HS-27A (cell line): ENCODE data around the gene TCF21.

Source experiments
- DNase-seq: peaks from one replicate; pipeline ENCODE4 v3.0.0-alpha.2; 2012; ENCODE audit warnings: low read depth, missing footprints

The TCF21 gene

GRCh38 chr6:133889557-133890403, 867 bp downstream of the TCF21 start:
- DNase-seq = no peak

GRCh38 chr6:133890711-133891148, 1.8 kb downstream of the TCF21 start:
- DNase-seq = no peak

DNA sequence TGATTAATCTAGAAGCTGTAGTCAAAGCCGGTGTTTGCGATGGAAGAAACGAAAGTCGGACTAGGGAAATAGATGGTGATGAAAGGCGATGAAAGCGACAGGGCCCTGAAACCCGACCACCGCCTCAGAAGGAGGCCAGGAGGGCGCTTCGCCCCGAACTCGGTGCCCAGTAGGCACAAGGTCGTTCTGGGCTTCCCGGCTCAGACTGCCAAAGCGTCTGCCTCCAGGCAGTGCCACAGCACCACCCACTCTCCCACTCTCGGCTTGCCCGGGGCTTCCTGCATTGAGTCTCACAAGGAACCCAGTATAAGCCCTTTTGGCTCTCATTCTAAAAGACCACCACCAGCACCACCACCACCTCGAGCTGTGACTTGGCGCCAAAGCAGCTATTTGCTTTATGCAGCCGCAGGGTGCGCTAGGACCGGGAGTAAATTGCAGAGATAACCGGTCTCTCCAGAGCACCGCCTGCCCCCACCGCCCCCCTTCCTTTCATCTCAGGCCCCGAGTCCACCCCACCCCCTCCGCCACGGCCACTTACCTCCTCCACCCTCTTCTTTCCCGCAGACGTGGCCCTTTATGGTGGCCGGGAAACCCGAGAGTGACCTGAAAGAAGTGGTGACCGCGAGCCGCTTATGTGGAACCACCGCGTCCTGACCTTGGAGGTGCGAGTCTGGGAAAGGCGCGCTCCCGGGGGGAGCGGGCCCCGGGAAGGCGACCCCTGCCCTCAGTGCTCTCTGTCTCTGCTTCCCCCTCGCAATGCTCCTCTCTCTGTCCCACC, 2.4 kb downstream of the TCF21 start:
- DNase-seq = peak; percentile 48

GRCh38 chr6:133891927-133892812, 3.3 kb downstream of the TCF21 start:
- no peak for DNase-seq

GRCh38 chr6:133892813-133893691, 4.1 kb downstream of the TCF21 start:
- DNase-seq = no peak

DNA sequence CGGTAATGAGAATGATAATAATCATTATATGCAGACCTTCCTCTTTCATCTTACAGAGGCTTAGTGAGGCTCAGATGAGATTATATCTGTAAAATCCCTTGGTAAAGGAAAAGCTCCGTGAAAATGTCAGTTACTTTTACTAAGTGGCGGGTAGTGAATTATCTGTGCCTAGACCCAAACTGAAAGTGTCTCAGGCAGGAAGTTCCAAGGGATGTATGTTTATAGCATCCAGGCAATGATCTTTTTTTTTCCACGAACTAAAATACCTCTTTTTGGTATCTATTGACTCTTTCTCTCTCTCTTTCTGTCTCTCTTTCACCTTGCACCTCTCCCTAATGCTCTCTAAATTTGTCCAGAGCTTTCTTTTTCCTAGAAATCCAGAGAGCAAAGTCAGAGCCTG, 5.0 kb downstream of the TCF21 start:
- DNase-seq = no peak

GRCh38 chr6:133894369-133894768, 5.5 kb downstream of the TCF21 start:
- no peak for DNase-seq

DNA sequence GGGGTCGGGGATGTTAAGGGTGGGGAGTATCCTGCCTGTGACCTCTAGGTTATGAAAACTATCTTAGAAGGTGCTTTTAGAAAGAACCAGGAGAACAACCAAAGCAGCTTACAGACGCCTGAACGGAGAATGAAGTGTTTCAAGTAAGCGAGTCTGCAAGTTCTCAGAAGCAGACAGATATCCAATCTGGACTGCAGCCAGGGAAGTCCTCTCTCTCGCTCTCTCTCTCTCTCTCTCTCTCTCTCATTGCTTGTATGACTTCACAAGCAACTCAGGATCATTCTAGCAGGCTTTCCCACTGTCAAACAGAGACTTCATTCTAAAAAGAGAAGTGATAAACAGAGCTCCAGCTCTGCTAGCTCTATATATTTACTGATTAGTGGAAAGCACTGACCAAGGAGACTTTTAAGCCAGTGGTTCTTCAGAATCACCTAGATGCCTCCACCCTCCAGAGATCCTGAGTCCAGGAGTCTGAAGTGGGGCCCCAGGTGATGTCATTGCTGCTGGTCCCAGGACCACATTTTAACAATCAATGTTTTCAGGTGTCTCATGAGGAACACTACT, 6.0 kb downstream of the TCF21 start:
- DNase-seq = no peak

- DNase-seq = no peak
These were observed 6.8 kb downstream of the TCF21 start for GRCh38 chr6:133895573-133896343.

DNA sequence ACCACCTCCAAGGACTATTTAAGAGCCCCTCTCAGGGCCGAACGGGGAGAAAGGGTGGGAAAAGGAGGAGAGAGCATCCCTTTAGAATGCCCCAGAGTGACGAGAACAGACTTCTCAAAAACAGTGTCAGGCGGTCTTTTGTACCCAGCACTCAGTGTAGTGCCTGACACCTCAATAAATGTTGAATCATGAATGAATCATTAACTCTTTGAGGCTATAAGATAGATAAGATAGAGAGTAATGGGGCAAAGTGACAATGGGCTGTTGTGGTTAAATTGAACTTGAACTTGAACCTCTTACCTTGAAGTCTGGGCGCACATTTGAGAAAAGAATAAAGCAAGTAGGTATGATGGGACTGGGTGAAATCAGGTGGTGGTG, 7.4 kb downstream of the TCF21 start:
- DNase-seq = no peak

DNA sequence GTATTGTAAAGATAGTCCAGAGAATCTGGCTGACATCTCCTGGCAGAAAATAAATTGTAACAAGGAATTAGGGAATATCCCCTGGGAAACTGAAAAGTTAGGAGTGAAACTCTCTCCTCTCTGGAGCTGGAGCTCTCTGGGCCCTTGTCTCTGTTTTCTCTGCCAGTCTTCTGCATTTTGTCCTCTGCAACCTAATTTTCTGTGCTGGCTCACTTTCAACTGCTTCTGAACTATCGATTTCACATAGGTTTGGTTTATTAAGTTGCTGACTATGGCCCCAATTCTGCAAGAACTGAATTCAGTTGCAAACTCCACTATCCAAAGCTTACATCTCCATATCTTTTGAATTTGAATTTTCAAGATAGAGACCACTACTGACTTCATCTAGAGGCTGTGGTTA, 9.3 kb downstream of the TCF21 start:
- no peak for DNase-seq

DNA sequence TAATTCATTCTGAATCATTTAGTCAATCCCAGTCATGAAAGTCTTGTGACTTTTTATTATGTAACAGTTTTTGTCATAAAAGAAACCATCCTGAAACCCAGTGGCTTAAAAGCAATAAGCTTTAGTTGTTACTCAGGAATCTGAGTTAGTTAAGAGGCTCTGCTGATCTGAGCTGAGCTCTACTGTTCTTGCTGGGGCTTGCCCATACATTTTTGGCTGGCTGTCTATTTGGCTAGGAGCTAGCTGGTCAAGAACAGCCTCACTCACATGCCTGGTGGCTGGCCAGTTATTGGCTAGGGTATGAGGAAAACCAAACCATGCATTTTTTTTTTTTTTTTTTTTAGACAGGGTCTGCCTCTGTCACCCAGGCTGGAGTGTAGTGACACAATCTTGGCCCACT, 10.6 kb downstream of the TCF21 start:
- no peak for DNase-seq

GRCh38 chr6:133903855-133904254, 14.9 kb downstream of the TCF21 start:
- no peak for DNase-seq

- no peak for DNase-seq
These were observed 17.1 kb downstream of the TCF21 start for GRCh38 chr6:133906050-133906449.

DNA sequence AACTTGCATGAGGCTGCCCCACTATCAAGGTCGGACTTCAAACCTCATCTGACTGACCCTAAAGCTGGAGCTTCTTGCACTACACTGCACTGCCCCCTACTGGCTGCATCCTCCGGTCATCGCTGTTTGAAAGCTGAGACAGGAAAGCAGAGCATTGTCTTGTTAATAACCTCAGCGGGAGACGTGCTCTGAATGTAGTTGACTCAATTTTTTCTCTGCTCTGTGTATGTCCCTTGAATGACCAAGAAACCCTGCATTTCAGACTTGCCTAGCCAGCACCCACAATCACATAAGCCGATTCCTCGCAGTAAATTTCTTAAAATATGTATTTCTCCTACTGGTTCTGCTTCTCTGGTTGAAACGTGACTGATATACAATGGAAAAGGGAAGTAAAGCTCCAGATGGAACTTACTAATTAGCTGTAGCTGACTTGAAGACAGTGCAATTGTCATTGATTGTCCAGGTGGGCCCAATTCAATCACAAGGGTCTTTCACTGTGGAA, 27.8 kb downstream of the TCF21 start:
- peak; percentile 89 for DNase-seq

DNA sequence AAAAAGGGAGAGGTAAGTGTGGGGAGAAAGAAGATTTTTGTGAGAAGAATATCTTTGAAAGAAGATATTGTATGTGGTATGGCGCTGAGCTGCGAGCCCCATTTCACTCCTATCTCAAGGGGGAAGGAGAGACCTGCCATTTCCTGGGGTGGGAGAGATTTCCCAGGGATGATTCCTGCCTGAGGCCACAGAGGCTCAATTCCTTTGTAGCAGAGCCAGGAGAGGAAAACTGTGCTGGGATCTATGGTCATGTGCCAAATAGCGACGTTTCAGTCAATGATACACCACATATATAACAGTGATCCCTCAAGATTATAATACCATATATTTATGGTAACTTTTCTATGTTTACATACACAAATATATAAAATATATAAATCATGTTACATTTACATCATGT, 28.9 kb downstream of the TCF21 start:
- DNase-seq = no peak

DNA sequence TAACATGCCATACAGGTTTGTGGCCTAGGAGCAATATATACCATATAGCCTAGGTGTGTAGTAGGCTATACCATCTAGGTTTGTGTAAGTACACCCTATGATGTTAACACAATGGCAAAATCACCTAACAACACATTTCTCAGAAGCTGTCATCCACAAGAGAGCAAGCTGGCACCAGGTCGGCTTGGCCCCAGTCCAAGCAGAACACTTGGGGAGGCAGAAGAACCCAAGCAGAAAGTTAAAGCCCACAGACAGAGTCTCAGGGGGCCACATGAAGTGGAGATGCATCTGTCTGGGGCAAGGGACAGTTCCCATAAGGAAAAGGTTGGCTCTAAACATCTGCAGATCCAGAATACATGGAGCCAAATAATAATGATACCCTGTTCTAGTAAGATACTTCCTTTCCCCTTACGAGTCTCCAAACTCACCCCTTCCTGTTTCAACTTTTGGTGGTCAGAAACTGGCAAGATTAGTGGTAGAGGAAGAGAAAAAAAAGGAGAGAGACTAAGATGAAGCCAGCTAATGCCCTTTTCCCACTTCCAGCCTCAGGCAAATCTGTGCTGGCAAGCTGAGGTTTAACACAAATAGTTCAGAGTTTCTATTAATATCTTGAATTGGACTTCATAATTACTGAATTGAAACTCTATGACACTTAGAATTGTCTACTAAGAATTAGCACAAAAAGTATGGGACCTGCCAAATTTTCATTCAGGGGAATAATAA, 29.5 kb downstream of the TCF21 start:
- no peak for DNase-seq

- DNase-seq = no peak
These were observed 30.4 kb downstream of the TCF21 start for GRCh38 chr6:133919362-133919761.

- DNase-seq = peak; percentile 69
These were observed 32.4 kb downstream of the TCF21 start for GRCh38 chr6:133921249-133921859.
